HG02763 (cell line): ENCODE results near the gene TOM1.

Source experiments
- ATAC-seq: cut with Tn5 transposase; IDR thresholded peaks from one replicate; pipeline ENCODE4 v1.9.1; 2021; ENCODE audit warnings: mild to moderate bottlenecking, moderate library complexity; ENCODE audit not compliant: unreplicated experiment

The TOM1 gene

GRCh38 chr22:35299673-35300499 is at the start of gene TOM1:
Gene TOM1, plus strand, starts transcription at chr22:35299894. Its CDS starts 35 bp downstream, at chr22:35299929.
- ATAC-seq: peak; percentile 98

- no peak for ATAC-seq
Measured at GRCh38 chr22:35250156-35250555, 49.5 kb upstream of the TOM1 start.

- no peak for ATAC-seq
Measured at GRCh38 chr22:35253946-35254345, 45.7 kb upstream of the TOM1 start.

- ATAC-seq: peak; percentile 18
Measured at GRCh38 chr22:35257002-35257320, 42.7 kb upstream of the TOM1 start.

DNA sequence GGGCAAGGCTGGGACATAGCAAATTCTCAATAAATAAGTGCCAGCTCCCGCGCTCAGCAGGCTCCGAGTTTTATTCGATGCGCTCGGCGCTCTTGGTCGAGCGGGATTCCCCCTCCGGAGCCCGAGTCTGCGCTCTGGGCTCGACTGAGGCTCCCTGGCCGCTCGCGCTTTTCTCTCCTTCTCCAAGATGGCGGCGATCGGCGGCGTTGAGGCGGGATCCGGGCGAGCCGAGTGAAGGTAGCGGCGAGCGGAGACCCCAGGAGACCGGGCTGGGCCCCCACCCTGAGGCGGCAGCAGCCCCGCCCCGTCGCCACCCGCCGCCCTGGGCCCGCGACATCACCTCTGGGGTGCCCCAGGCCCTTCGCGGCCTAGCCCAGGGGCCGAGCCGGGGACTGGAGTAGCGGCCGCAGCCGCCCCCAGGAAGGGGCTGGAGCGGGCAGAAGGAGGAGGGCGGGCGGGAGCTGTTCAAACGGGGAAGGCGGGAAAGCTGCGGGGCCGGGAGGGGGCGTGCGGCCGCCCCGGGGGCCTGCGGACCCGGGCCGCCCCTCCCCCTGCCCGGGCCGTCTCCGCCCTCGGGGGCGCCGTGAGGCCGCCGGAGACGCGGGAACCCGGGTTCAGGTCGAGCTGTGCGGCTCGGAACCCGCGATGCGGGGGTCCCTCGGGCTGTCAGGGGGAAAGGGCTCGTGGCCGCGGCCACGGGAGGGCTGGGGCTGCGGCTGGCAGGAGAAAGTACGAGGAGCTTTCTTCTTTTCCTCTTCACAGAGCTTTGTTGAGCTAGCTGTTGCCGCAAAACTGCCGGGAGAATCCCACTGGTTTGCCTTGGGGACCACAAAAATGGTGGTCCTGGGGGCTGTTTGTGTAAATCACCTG is 42.1 kb upstream of the TOM1 start, which contains the start of gene HMGXB4:
Gene HMGXB4, plus strand, starts transcription at position 173 of the 870 bp plus-strand sequence. CDS start 4,898 bp downstream, outside the sequence.
- peak; percentile 85 for ATAC-seq

DNA sequence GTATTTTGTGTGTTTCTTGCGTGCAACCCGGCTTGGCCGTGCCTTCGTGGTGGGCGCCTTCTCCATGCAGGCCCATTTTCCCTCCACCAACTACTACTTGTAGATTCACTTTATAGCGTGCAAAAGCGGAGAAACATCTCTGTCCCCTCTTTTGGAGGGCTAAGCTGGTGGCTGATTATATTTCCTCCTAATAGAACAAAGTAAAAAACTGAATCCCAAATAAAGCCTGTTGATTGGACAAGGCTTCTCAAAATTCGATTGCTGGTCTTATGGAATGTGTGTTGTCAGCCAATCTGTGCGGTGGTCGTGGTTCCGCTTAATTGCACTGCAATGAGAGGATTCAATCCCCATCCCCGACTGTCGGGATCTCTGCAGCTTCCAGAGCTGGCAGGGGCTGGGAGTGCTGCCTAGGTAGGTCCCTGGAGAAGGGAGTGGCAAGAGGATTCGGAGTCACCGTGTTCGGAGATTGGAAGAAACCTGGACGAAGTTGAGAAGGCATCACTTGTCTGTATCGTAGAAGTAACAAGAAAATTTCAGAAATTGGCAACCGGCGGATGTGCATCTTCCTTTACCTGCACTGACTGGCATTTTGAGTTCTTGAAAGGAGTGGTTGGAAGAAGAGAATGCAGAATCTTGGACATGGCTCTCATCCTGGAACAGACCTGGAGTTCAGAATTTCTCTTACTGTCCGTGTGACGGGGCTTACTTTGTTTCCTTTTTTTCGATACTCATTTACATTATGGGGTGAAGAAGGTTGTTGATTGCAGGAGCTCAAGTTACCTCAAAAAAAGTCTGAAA is 41.3 kb upstream of the TOM1 start:
- ATAC-seq: peak; percentile 5

GRCh38 chr22:35264986-35265385 is 34.7 kb upstream of the TOM1 start:
- ATAC-seq: no peak

DNA sequence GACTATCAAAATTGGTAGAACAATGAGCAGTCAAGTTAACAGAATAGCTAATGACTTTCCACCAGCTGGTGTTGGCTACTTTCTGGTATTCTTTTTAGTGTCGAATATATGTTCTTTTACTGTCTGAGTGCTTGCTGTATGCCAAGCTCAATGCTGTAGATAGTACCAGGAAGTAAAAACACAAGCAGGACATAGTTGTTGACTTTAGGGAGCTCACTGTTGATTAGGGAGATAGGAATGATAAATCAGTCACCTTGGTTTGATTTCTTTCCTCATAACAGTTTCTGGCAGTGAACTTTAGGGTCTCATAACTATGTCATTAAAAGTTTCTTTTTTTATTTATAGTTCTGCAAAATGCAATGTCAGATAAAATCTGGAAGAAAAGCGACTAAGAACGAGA is 33.4 kb upstream of the TOM1 start:
- ATAC-seq: no peak

GRCh38 chr22:35269630-35270029 is 30.1 kb upstream of the TOM1 start:
- ATAC-seq: no peak

DNA sequence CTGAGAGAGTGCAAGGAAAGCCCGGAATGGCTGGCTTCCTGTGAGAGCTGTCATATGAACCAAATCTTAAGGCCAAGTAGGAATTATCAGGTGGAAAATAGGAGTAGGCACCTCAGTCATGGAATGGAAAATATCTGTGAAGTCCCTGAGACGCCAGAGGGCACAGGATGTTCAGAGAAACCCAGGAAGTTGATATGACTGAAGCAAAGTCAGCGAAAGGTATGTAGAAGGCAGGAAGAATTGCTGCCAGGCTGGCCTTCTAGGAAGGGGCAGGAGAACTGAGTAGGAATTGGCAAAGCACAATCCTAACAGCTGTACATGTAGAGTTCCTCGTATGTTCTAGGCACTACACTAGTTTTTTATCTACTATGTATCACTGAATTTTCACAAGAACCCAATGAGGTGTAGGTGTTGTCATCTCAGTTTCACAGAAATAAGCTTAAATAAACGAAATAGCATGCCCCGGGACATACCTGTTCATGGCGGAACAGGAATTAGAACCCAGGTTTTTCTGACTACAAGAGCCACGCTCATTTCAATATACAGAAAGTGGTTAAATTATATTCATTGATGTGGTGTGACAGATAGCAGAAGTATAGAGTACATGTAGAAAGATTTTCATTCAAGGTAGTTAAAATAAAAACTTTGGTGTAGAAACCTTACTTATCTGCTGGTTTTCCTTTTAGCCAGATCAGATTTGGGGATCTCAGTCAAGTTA is 25.4 kb upstream of the TOM1 start:
- ATAC-seq: no peak

GRCh38 chr22:35275580-35275979 is 24.1 kb upstream of the TOM1 start:
- no peak for ATAC-seq

DNA sequence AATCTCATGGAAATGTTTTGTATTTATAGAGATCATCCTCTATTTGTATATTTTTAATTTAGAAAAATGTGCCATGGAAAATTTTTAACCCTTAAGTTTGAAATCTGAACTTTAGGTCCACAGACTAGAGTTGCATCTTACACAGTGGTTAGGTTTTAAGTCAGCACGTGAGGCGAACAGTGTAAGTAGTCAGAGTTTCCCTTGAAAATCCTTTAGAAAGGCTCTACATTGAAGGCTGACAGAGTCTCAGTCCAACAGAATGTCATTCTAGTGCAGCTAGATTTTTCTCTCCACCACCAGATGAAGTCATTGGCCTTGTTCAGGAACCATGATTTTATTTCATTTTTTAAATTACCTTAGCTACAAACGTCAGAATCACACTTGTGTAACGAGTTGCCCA is 23.7 kb upstream of the TOM1 start:
- ATAC-seq: no peak

- ATAC-seq: no peak
Measured at GRCh38 chr22:35288116-35288515, 11.6 kb upstream of the TOM1 start.

- ATAC-seq: no peak
Measured at GRCh38 chr22:35292786-35293185, 6.9 kb upstream of the TOM1 start.

- no peak for ATAC-seq
Measured at GRCh38 chr22:35296051-35296450, 3.6 kb upstream of the TOM1 start.

- ATAC-seq: no peak
Measured at GRCh38 chr22:35299217-35299672, 449 bp upstream of the TOM1 start.

- no peak for ATAC-seq
Measured at GRCh38 chr22:35301372-35301874, 1.7 kb downstream of the TOM1 start.

- no peak for ATAC-seq
Measured at GRCh38 chr22:35303029-35303624, 3.4 kb downstream of the TOM1 start.

DNA sequence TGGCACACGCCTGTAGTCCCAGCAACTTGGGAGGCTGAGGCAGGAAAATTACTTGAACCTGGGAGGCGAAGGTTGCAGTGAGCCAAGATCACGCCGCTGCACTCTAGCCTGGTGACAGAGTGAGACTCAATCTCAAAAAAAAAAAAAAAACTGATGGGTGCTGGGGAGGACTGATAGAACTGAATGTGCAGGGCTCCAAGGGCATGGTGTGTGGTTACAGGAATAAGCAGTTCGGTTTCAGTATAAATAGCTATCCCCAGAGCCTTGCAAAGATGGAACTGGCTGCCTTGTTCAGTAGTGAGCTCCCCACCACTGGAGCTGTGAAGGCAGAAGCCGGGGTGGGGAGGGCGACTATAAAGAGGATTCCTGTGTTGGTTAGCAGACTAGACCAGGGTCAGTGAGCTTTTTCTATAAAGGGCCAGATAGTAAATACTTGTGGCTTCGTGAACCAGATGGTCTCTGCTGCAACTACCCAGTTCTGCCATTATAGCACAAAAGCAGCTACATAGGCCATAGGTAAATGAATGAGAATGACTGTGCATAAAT is 5.9 kb downstream of the TOM1 start:
- no peak for ATAC-seq
